GM12872 (cell line): ENCODE results near the gene OR5W2.
"Not testable (repeated sequence)": the region's sequence is repeated elsewhere in the genome, so short reads cannot be mapped to it uniquely, and the experiment has no call there.

Experiments used
- CTCF ChIP-seq: IDR thresholded peaks from 3 replicates; pipeline ENCODE4 v1.5.1; 2011; ENCODE audit warnings: low read depth, mild to moderate bottlenecking, low read length, moderate library complexity; ENCODE audit not compliant: insufficient read depth

OR5W2 gene

GRCh38 chr11:55895216-55895615 lies 19.2 kb downstream of the OR5W2 start:
- no peak for TF ChIP-seq CTCF

GRCh38 chr11:55882997-55883396 lies 31.4 kb downstream of the OR5W2 start, which contains the start of gene TRIM51:
Gene TRIM51, plus strand, starts transcription at chr11:55883297. Its CDS starts 2,132 bp downstream, at chr11:55885429.
- not testable (repeated sequence) for TF ChIP-seq CTCF
